ENCODE measurements around the gene LSM7.

DNA sequence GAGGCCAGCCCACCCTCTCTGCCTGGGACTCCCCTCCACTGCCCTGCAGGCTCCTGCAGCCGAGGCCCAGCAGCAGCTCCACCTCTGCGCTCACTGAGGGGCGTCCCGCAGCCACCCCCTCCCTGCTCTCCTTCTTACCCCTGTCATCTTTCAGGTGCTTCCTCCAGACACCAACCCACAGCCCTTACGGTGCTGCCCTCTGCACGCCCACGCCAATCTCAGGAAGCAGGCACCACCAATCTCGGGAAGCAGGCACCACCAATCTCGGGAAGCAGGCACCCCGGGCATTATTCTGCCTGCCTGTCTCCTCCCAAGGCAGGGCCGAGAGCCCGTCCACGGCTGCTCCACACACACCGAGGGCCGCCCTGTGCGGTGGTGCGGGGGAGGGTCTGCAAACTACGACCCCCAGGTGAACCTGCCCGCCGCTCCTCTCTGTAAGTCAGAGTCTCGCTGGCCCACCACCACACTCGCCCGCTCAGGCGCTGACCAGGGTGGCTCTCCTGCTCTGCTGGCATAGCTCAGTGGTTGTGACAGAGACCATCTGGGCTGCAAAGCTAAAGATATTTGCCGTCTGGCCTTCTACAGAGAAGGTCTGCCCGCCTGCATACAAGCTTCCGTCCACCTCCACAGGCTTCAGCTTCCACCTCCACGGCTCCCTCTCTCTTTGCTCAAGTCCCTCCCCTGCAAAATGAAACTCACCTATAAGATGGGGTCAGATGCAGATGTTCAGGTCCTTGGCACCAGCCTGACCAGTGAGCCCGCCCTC lies 2.9 kb downstream of the LSM7 start:
- TF ChIP-seq, protein P1, sequence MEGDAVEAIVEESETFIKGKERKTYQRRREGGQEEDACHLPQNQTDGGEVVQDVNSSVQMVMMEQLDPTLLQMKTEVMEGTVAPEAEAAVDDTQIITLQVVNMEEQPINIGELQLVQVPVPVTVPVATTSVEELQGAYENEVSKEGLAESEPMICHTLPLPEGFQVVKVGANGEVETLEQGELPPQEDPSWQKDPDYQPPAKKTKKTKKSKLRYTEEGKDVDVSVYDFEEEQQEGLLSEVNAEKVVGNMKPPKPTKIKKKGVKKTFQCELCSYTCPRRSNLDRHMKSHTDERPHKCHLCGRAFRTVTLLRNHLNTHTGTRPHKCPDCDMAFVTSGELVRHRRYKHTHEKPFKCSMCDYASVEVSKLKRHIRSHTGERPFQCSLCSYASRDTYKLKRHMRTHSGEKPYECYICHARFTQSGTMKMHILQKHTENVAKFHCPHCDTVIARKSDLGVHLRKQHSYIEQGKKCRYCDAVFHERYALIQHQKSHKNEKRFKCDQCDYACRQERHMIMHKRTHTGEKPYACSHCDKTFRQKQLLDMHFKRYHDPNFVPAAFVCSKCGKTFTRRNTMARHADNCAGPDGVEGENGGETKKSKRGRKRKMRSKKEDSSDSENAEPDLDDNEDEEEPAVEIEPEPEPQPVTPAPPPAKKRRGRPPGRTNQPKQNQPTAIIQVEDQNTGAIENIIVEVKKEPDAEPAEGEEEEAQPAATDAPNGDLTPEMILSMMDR (IDR thresholded peaks at IDR 0.05): no peak
- no peak for TF ChIP-seq POLR2A (IDR thresholded peaks at IDR 0.05)

All from breast epithelium (tissue), 3 donors.